ENCODE data around the gene C4A. TPM values are rescaled to one million over a fixed set of nuclear protein-coding genes. Genes with fewer than 3 reads are reported as not detected.
"Not testable (repeated sequence)": the region's sequence is repeated elsewhere in the genome, so short reads cannot be mapped to it uniquely, and the experiment has no call there.

Gene C4A
- total and polyA plus RNA-seq, 2 donors (not counting 1 experiment from before 2014, with no cell fraction given), result 21.1 to 25.2 TPM

DNA sequence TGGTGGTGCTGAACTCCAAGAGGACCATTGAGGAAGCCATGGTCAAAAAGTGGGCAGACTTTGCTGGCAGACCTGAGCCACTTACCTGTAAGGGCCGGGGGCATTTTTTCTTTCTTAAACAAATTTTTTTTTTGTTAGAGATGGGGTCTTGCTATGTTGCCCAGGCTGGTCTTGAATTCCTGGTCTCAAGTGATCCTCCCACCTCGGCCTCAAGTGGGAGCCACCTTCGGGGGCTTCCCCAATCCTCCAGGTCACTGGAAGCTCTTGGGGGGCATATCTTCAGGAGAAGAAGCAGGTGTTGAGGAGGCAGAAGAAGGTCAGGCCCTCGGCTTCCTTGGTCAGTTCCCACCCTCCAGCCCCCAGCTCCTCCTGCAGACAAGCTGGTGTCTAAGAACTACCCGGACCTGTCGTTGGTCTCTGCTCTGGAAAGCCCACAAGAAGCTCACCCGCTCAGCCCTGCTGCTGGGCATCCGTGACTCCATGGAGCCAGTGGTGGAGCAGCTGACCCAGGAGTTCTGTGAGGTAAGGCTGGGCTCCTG lies 24.2 kb downstream of the C4A start:
- H3K4me1 ChIP-seq (ENCODE audit: control insufficient read depth, extremely low read depth, insufficient read depth, low read length); H4K20me1 ChIP-seq (ENCODE audit: control insufficient read depth, extremely low read depth, insufficient read depth, low read length); H3K4me2 ChIP-seq (ENCODE audit: extremely low read depth, insufficient read depth, low read length); H3K4me3 ChIP-seq (replicated peaks in 1 of 4; ENCODE audit: control extremely low read depth in 1 of 4, insufficient read depth in 1 of 4, low read depth in 3 of 4, low read length in 4 of 4); H2AFZ ChIP-seq (ENCODE audit: low read length); H3K36me3 ChIP-seq (ENCODE audit: control insufficient read depth, insufficient read depth, low read length); H3K27me3 ChIP-seq (ENCODE audit: control insufficient read depth, insufficient read depth, low read length); H3K9ac ChIP-seq (ENCODE audit: insufficient read depth, low read length); H3K79me2 ChIP-seq (ENCODE audit: control insufficient read depth, insufficient read depth, low read length); DNase-seq (ENCODE audit: low read depth in 2 of 2); H3K27ac ChIP-seq (ENCODE audit: insufficient read depth, low read length); H3K9me3 ChIP-seq (ENCODE audit: control insufficient read depth, insufficient read depth, low read depth, low read length): not testable (repeated sequence)

DNA sequence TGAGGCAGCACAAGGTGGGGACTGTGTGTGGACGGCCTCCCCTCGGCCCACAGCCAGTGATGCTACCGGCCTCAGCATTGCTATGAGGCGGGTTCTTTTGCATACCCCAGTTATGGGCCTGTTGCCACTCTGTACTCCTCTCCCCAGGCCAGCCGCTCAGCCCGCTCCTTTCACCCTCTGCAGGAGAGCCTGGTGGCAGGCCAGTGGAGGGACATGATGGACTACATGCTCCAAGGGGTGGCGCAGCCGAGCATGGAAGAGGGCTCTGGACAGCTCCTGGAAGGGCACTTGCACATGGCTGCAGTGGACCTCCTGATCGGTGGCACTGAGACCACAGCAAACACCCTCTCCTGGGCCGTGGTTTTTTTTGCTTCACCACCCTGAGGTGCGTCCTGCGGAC lies 25.2 kb downstream of the C4A start:
- H3K9me3 ChIP-seq (ENCODE audit: control insufficient read depth, insufficient read depth, low read depth, low read length); H2AFZ ChIP-seq (ENCODE audit: low read length); H3K4me3 ChIP-seq (replicated peaks in 1 of 4; ENCODE audit: control extremely low read depth in 1 of 4, insufficient read depth in 1 of 4, low read depth in 3 of 4, low read length in 4 of 4); H4K20me1 ChIP-seq (ENCODE audit: control insufficient read depth, extremely low read depth, insufficient read depth, low read length); H3K4me2 ChIP-seq (ENCODE audit: extremely low read depth, insufficient read depth, low read length); DNase-seq (ENCODE audit: low read depth in 2 of 2); H3K36me3 ChIP-seq (ENCODE audit: control insufficient read depth, insufficient read depth, low read length); H3K79me2 ChIP-seq (ENCODE audit: control insufficient read depth, insufficient read depth, low read length); H3K27ac ChIP-seq (ENCODE audit: insufficient read depth, low read length); H3K4me1 ChIP-seq (ENCODE audit: control insufficient read depth, extremely low read depth, insufficient read depth, low read length); H3K9ac ChIP-seq (ENCODE audit: insufficient read depth, low read length); H3K27me3 ChIP-seq (ENCODE audit: control insufficient read depth, insufficient read depth, low read length): not testable (repeated sequence)

DNA sequence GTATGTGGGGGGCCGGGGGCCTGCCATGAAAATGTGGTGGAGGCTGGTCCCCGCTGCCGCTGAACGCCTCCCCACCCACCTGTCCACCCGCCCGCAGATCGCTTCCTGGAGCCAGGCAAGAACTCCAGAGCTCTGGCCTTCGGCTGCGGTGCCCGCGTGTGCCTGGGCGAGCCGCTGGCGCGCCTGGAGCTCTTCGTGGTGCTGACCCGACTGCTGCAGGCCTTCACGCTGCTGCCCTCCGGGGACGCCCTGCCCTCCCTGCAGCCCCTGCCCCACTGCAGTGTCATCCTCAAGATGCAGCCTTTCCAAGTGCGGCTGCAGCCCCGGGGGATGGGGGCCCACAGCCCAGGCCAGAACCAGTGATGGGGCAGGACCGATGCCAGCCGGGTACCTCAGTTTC lies 26.2 kb downstream of the C4A start:
- H3K27me3 ChIP-seq (ENCODE audit: control insufficient read depth, insufficient read depth, low read length); H3K4me1 ChIP-seq (ENCODE audit: control insufficient read depth, extremely low read depth, insufficient read depth, low read length); H3K9me3 ChIP-seq (ENCODE audit: control insufficient read depth, insufficient read depth, low read depth, low read length); H3K4me2 ChIP-seq (ENCODE audit: extremely low read depth, insufficient read depth, low read length); DNase-seq (ENCODE audit: low read depth in 2 of 2); H3K79me2 ChIP-seq (ENCODE audit: control insufficient read depth, insufficient read depth, low read length); H3K27ac ChIP-seq (ENCODE audit: insufficient read depth, low read length); H3K4me3 ChIP-seq (replicated peaks in 1 of 4; ENCODE audit: control extremely low read depth in 1 of 4, insufficient read depth in 1 of 4, low read depth in 3 of 4, low read length in 4 of 4); H3K9ac ChIP-seq (ENCODE audit: insufficient read depth, low read length); H3K36me3 ChIP-seq (ENCODE audit: control insufficient read depth, insufficient read depth, low read length); H2AFZ ChIP-seq (ENCODE audit: low read length); H4K20me1 ChIP-seq (ENCODE audit: control insufficient read depth, extremely low read depth, insufficient read depth, low read length): not testable (repeated sequence)

DNA sequence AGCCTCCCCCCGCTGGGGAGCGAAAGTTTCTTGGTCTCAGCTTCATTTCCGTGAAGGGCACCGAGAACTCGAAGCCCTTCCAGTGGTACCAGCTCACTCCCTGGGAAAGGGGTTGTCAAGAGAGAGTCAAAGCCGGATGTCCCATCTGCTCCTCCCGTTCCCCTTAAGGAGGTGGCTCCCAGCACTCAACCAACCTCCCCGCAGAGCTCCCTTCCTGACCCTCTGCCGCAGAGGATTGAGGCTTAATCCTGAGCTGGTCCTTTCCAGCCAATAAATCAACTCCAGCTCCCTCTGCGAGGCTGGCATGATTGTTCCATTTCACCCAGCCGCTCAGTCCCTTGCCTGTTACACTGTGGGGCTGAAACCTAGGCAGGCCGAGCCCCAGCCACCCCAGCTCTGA lies 26.8 kb downstream of the C4A start:
- not testable (repeated sequence) for DNase-seq (ENCODE audit: low read depth in 2 of 2); H3K27me3 ChIP-seq (ENCODE audit: control insufficient read depth, insufficient read depth, low read length); H2AFZ ChIP-seq (ENCODE audit: low read length)

DNA sequence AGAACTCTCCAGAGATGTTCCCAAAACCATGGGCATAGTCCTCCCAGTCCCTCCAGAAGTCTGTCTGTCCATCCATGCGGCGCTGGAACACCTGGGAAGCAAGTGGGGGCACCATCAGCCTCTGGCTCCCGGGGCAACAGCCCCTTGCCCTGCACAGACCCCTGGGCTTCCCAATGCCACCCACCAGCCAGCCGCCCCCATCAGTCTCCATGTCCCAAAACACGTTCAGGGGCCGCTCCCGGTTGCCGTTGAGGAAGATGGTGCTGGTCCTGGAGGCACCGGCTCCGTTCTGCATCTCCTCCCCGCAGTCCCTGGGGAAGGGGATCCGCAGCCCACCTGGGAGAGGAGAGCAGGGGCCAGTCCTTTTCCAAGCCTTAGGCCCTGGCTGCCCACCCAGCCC lies 27.7 kb downstream of the C4A start:
- not testable (repeated sequence) for H3K4me2 ChIP-seq (ENCODE audit: extremely low read depth, insufficient read depth, low read length); H3K4me1 ChIP-seq (ENCODE audit: control insufficient read depth, extremely low read depth, insufficient read depth, low read length); H3K9ac ChIP-seq (ENCODE audit: insufficient read depth, low read length); H3K9me3 ChIP-seq (ENCODE audit: control insufficient read depth, insufficient read depth, low read depth, low read length); H3K27me3 ChIP-seq (ENCODE audit: control insufficient read depth, insufficient read depth, low read length); H3K27ac ChIP-seq (ENCODE audit: insufficient read depth, low read length); H3K36me3 ChIP-seq (ENCODE audit: control insufficient read depth, insufficient read depth, low read length); DNase-seq (ENCODE audit: low read depth in 2 of 2); H2AFZ ChIP-seq (ENCODE audit: low read length); H3K4me3 ChIP-seq (replicated peaks in 1 of 4; ENCODE audit: control extremely low read depth in 1 of 4, insufficient read depth in 1 of 4, low read depth in 3 of 4, low read length in 4 of 4); H3K79me2 ChIP-seq (ENCODE audit: control insufficient read depth, insufficient read depth, low read length); H4K20me1 ChIP-seq (ENCODE audit: control insufficient read depth, extremely low read depth, insufficient read depth, low read length)

More for the DNA sequence above, 26.8 kb downstream of the C4A start:
- not testable (repeated sequence) for H3K9ac ChIP-seq (ENCODE audit: insufficient read depth, low read length); H4K20me1 ChIP-seq (ENCODE audit: control insufficient read depth, extremely low read depth, insufficient read depth, low read length); H3K4me2 ChIP-seq (ENCODE audit: extremely low read depth, insufficient read depth, low read length); H3K79me2 ChIP-seq (ENCODE audit: control insufficient read depth, insufficient read depth, low read length); H3K4me1 ChIP-seq (ENCODE audit: control insufficient read depth, extremely low read depth, insufficient read depth, low read length); H3K9me3 ChIP-seq (ENCODE audit: control insufficient read depth, insufficient read depth, low read depth, low read length); H3K36me3 ChIP-seq (ENCODE audit: control insufficient read depth, insufficient read depth, low read length); H3K27ac ChIP-seq (ENCODE audit: insufficient read depth, low read length); H3K4me3 ChIP-seq (replicated peaks in 1 of 4; ENCODE audit: control extremely low read depth in 1 of 4, insufficient read depth in 1 of 4, low read depth in 3 of 4, low read length in 4 of 4)

DNA sequence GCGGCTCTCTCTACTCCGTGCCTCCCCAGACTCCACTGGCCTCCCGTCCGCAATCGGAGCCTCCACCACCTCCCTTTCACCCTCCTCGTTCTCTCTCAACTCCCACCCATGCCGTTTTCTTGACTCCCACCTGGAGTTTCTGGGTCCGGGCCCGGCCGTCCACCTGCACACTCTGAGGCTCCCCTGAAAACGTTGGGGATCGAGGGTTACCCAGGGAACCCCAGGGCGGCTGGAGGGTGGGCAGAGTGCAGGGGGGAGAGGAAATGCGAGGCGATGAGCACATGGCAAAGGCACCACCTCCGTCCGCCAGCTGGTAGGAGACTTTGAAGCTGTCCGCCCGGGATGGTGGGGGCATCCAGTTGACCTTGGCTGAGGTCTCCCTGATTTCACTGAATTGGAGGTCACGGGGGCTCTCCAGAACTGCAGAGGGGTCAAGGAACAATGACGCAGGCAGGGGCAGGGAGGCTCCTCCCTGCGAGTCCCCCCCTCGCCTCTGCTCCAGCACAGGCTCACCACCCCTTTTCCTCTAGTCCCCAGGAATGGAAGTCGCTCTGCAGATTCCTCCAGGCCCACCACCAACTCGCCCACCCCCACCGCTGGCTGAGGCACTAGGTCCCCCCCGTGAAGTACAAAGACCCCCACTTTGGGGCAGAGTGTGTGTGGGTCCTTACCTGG lies 29.1 kb downstream of the C4A start:
- not testable (repeated sequence) for H3K27ac ChIP-seq (ENCODE audit: insufficient read depth, low read length); H3K4me2 ChIP-seq (ENCODE audit: extremely low read depth, insufficient read depth, low read length); H4K20me1 ChIP-seq (ENCODE audit: control insufficient read depth, extremely low read depth, insufficient read depth, low read length); H3K9ac ChIP-seq (ENCODE audit: insufficient read depth, low read length); H3K4me3 ChIP-seq (replicated peaks in 1 of 4; ENCODE audit: control extremely low read depth in 1 of 4, insufficient read depth in 1 of 4, low read depth in 3 of 4, low read length in 4 of 4); H3K36me3 ChIP-seq (ENCODE audit: control insufficient read depth, insufficient read depth, low read length); H3K4me1 ChIP-seq (ENCODE audit: control insufficient read depth, extremely low read depth, insufficient read depth, low read length); H3K79me2 ChIP-seq (ENCODE audit: control insufficient read depth, insufficient read depth, low read length); H3K27me3 ChIP-seq (ENCODE audit: control insufficient read depth, insufficient read depth, low read length); DNase-seq (ENCODE audit: low read depth in 2 of 2); H2AFZ ChIP-seq (ENCODE audit: low read length); H3K9me3 ChIP-seq (ENCODE audit: control insufficient read depth, insufficient read depth, low read depth, low read length)

All from fibroblast of lung (primary cell).